Neuronal stem cell (in vitro differentiated cells): ENCODE results near the gene TUBGCP3.

Source experiments
- DNase-seq: peaks from one replicate; pipeline ENCODE4 v3.0.0-alpha.2; 2013; ENCODE audit warnings: low spot score
- H2AFZ ChIP-seq: one replicate; pipeline ENCODE4 v1.6.1; 2013; ENCODE audit warnings: mild to moderate bottlenecking, low read length, inconsistent platforms
- H2AK5ac ChIP-seq: 2 replicates; pipeline ENCODE4 v1.6.1; 2013; ENCODE audit warnings: low read depth, mild to moderate bottlenecking, inconsistent platforms, low read length, moderate library complexity, mixed read lengths
- H2BK120ac ChIP-seq: 2 replicates; pipeline ENCODE4 v1.6.1; 2013; ENCODE audit warnings: low read depth, mild to moderate bottlenecking, inconsistent platforms, low read length, moderate library complexity, mixed read lengths
- H2BK12ac ChIP-seq: one replicate; pipeline ENCODE4 v1.6.1; 2013; ENCODE audit warnings: low read length, inconsistent platforms
- H2BK15ac ChIP-seq: 2 replicates; pipeline ENCODE4 v1.6.1; 2013; ENCODE audit warnings: mild to moderate bottlenecking, low read length, inconsistent platforms, mixed read lengths
- H2BK5ac ChIP-seq: one replicate; pipeline ENCODE4 v1.6.1; 2013; ENCODE audit warnings: inconsistent platforms, mild to moderate bottlenecking, low read length, moderate library complexity
- H3K14ac ChIP-seq: one replicate; pipeline ENCODE4 v1.6.1; 2013; ENCODE audit warnings: low read length, inconsistent platforms
- H3K18ac ChIP-seq: 2 replicates; pipeline ENCODE4 v1.6.1; 2013; ENCODE audit warnings: low read length, inconsistent platforms
- H3K23ac ChIP-seq: 2 replicates; pipeline ENCODE4 v1.6.1; 2013; ENCODE audit warnings: low read depth, mild to moderate bottlenecking, mixed read lengths, low read length, inconsistent platforms; ENCODE audit not compliant: poor library complexity
- H3K27ac ChIP-seq: replicated peaks from 3 replicates; pipeline ENCODE4 v1.5.1; 2013; ENCODE audit warnings: low read length, inconsistent platforms
- H3K27me3 ChIP-seq, 3 experiments: 2 replicates each; pipeline ENCODE4 v1.6.1; 2013; ENCODE audit warnings: low read length in 3 of 3, mild to moderate bottlenecking in 2 of 3, inconsistent platforms in 1 of 3, low read depth in 1 of 3, mixed read lengths in 1 of 3, moderate library complexity in 1 of 3; ENCODE audit not compliant: control insufficient read depth in 3 of 3, insufficient read depth in 3 of 3
- H3K36me3 ChIP-seq, 2 donors: replicated peaks in 1 of 2; 2 replicates each; pipeline ENCODE4 v1.6.1; 2013; ENCODE audit warnings: low read length in 2 of 2; ENCODE audit not compliant: control insufficient read depth in 2 of 2, insufficient read depth in 2 of 2
- H3K4ac ChIP-seq: 2 replicates; pipeline ENCODE4 v1.6.1; 2013; ENCODE audit warnings: inconsistent platforms, mild to moderate bottlenecking, low read length, moderate library complexity
- H3K4me1 ChIP-seq, 2 donors: 1 replicate in 1 of 2; 2 replicates in 1 of 2; pipeline ENCODE4 v1.6.1; 2013; ENCODE audit warnings: low read length in 2 of 2, low read depth in 1 of 2; ENCODE audit not compliant: control insufficient read depth in 2 of 2, insufficient read depth in 1 of 2
- H3K4me2 ChIP-seq: one replicate; pipeline ENCODE4 v1.6.1; 2013; ENCODE audit warnings: mild to moderate bottlenecking, low read length, inconsistent platforms; ENCODE audit not compliant: insufficient read depth, poor library complexity, severe bottlenecking
- H3K4me3 ChIP-seq, 2 donors: 2 replicates each; pipeline ENCODE4 v1.5.1; 2013; ENCODE audit warnings: low read length in 2 of 2, mild to moderate bottlenecking in 2 of 2, inconsistent platforms in 1 of 2, moderate library complexity in 1 of 2
- H3K79me1 ChIP-seq: one replicate; pipeline ENCODE4 v1.6.1; 2013; ENCODE audit warnings: low read depth, mild to moderate bottlenecking, inconsistent platforms, low read length, moderate library complexity
- H3K9ac ChIP-seq: one replicate; pipeline ENCODE4 v1.6.1; 2013; ENCODE audit warnings: mild to moderate bottlenecking, low read depth, low read length, inconsistent platforms; ENCODE audit not compliant: poor library complexity
- H3K9me3 ChIP-seq, 2 donors: replicated peaks in 1 of 2; 2 replicates each; pipeline versions ENCODE3 to v1.6.1; 2013; ENCODE audit warnings: low read length in 2 of 2, mild to moderate bottlenecking in 2 of 2, inconsistent platforms in 1 of 2, low read depth in 1 of 2, mixed read lengths in 1 of 2, moderate library complexity in 1 of 2; ENCODE audit not compliant: control insufficient read depth in 2 of 2, insufficient read depth in 1 of 2
- H4K8ac ChIP-seq: one replicate; pipeline ENCODE4 v1.6.1; 2013; ENCODE audit warnings: low read depth, mild to moderate bottlenecking, inconsistent platforms, low read length, moderate library complexity
- H4K91ac ChIP-seq: one replicate; pipeline ENCODE4 v1.6.1; 2013; ENCODE audit warnings: low read length, low read depth, mild to moderate bottlenecking, inconsistent platforms; ENCODE audit not compliant: poor library complexity
- WGBS, 2 donors: extraction: QIAGEN DNeasy Blood & Tissue Kit; methylation state at CpG; one replicate each; pipeline ENCODE4 v1.1.7; 2013; ENCODE audit warnings: missing lambda C conversion rate in 2 of 2, mixed read lengths in 1 of 2; ENCODE audit not compliant: insufficient read length in 2 of 2, insufficient replicate concordance in 1 of 2; ENCODE audit errors: extremely low coverage in 2 of 2; 5-methylcytosine and 5-hydroxymethylcytosine counted together

The TUBGCP3 gene

DNA sequence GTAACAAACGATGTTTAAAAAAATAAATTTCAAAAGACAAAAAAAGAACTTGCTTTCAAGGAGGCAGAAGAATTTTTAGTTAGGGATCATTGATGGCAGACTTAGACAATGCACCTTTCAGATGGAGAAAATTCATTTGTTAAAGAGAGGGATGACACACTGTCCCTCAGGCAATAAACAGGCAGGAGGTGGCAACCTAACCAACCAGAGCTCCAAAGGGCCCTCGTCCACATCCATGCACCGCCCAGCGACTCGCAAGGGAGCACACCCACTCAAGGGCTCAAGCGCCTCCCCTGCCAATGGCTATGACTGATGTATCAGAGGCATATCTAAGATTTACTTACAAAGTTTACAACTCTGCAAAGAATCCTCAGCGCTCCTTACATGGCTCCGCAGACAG, 81.9 kb downstream of the TUBGCP3 start:
- H2BK5ac ChIP-seq = no peak overlapping the region
- no peak overlapping the region for H3K27ac ChIP-seq
- no peak overlapping the region for H2AK5ac ChIP-seq
- H3K27me3 ChIP-seq = no peaks in the 10 kb centered on the region
- no peaks in the 10 kb centered on the region for H3K79me1 ChIP-seq
- no peak overlapping the region for H3K4me2 ChIP-seq
- no peaks in the 10 kb centered on the region for H3K4me1 ChIP-seq
- H3K23ac ChIP-seq = no peak overlapping the region
- H3K36me3 ChIP-seq = peaks cover 19 to 91% of the 10 kb centered on the region in 2 donors
- H3K9me3 ChIP-seq = no peaks in the 10 kb centered on the region
- no peak overlapping the region for H2BK12ac ChIP-seq
- no peak overlapping the region for H3K4ac ChIP-seq
- H4K8ac ChIP-seq = no peak overlapping the region
- no peak overlapping the region for H3K4me3 ChIP-seq
- no peak overlapping the region for H3K9ac ChIP-seq
- no peak overlapping the region for H4K91ac ChIP-seq
- no peak overlapping the region for H2BK15ac ChIP-seq
- H3K18ac ChIP-seq = no peak overlapping the region
- H3K14ac ChIP-seq = no peak overlapping the region
- no CpG with 5 or more reads among the region's 8 CpGs for WGBS, 2 donors
- DNase-seq = no peak
- H2BK120ac ChIP-seq = no peak overlapping the region
- no peak overlapping the region for H2AFZ ChIP-seq

DNA sequence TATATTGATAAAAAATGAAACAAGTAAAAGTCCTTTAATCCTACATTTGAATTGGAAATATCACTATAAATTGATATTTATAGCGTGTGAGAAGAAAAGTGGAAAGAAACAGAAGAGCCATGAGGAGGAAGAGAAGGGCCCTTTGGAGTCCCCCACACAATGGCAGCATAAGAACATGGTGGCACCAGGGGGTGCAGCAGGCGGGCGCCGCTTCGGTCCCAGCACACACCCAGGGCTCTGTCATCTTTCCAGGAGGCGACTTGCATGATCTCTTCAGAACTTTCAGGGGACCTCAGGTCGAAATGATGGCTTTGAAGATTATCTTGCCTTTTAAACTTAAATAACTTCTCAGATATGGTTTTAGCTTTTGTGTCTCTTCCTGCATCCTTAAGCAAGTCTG, 91.8 kb downstream of the TUBGCP3 start:
- WGBS, 2 donors = no CpG with 5 or more reads among the region's 7 CpGs

DNA sequence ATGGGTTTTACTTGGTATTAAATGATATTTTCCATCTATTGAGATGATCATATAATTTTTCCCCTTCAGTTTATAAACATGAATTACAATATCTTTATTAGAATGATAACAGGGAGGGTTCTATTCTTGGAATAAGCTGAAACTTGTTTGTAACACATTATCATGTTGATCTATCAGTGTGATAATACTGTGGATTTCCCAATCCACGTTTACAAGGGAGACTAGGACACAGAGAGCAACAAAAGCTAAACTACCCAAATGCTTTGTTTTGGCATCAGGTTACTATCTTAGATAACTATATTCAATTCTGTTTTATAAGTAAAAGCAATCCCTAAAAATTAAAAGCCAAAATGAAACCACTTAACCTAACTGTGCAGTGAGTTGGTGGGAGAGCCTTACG, 92.5 kb downstream of the TUBGCP3 start:
- H3K18ac ChIP-seq = no peak overlapping the region
- no peak overlapping the region for H3K14ac ChIP-seq
- no peaks in the 10 kb centered on the region for H3K27me3 ChIP-seq
- H4K91ac ChIP-seq = no peak overlapping the region
- no peak overlapping the region for H2BK5ac ChIP-seq
- H2BK15ac ChIP-seq = no peak overlapping the region
- no peak overlapping the region for H3K4me2 ChIP-seq
- H4K8ac ChIP-seq = no peak overlapping the region
- H2BK12ac ChIP-seq = no peak overlapping the region
- H3K36me3 ChIP-seq = peaks cover 10 to 65% of the 10 kb centered on the region in 2 donors
- no peak overlapping the region for H2AK5ac ChIP-seq
- H3K4me3 ChIP-seq = no peak overlapping the region
- no peak overlapping the region for H3K23ac ChIP-seq
- no peak for DNase-seq
- no CpG with 5 or more reads among the region's 2 CpGs for WGBS, 2 donors
- no peak overlapping the region for H2BK120ac ChIP-seq
- H3K4me1 ChIP-seq = no peaks in the 10 kb centered on the region
- peaks cover 0 to 2% of the 10 kb centered on the region in 2 donors for H3K9me3 ChIP-seq
- no peaks in the 10 kb centered on the region for H3K79me1 ChIP-seq
- H3K9ac ChIP-seq = no peak overlapping the region
- H2AFZ ChIP-seq = no peak overlapping the region
- no peak overlapping the region for H3K4ac ChIP-seq
- H3K27ac ChIP-seq = no peak overlapping the region

More for the DNA sequence above, 91.8 kb downstream of the TUBGCP3 start:
- Histone ChIP-seq H3K27me3 (no peaks in the 10 kb centered on the region), H3K4me1 (no peaks in the 10 kb centered on the region), H2AFZ (no peak overlapping the region), H3K4me3 (no peak overlapping the region), H2AK5ac (no peak overlapping the region), H3K27ac (no peak overlapping the region), H3K9me3 (peaks cover 0 to 2% of the 10 kb centered on the region in 2 donors), H4K91ac (no peak overlapping the region), H2BK15ac (no peak overlapping the region), H3K18ac (no peak overlapping the region), H4K8ac (no peak overlapping the region), H2BK5ac (no peak overlapping the region), H3K4ac (no peak overlapping the region), H3K23ac (no peak overlapping the region), H2BK12ac (no peak overlapping the region), H3K14ac (no peak overlapping the region), H3K79me1 (no peaks in the 10 kb centered on the region), H2BK120ac (no peak overlapping the region), H3K9ac (no peak overlapping the region), H3K4me2 (no peak overlapping the region), H3K36me3 (peaks cover 10 to 72% of the 10 kb centered on the region in 2 donors)
- no peak for DNase-seq

DNA sequence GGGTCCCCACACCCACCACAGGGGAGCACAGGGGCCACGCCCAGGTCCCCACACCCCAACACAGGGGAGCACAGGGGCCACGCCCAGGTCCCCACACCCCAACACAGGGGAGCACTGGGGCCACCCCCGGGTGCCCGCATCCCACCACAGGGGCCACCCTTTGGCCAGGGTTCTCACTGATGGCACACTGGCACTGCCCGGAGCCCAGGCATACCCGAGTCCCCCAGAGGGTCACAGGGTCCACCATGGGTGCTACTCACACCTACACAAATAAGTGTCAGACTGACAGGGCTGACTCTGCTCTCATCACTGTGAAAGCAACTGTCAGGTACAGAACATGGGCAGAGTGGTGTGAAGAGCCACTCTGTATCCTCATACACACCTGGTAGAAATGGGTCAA, 98.8 kb downstream of the TUBGCP3 start:
- no peaks in the 10 kb centered on the region for H3K4me1 ChIP-seq
- no peak overlapping the region for H3K14ac ChIP-seq
- H2BK120ac ChIP-seq = no peak overlapping the region
- H4K91ac ChIP-seq = no peak overlapping the region
- H3K4ac ChIP-seq = no peak overlapping the region
- no peaks in the 10 kb centered on the region for H3K79me1 ChIP-seq
- no peak for DNase-seq
- no peak overlapping the region for H3K4me2 ChIP-seq
- H3K9me3 ChIP-seq = no peaks in the 10 kb centered on the region
- no peak overlapping the region for H2BK15ac ChIP-seq
- H2AK5ac ChIP-seq = no peak overlapping the region
- H2BK5ac ChIP-seq = no peak overlapping the region
- H3K23ac ChIP-seq = no peak overlapping the region
- H3K27ac ChIP-seq = no peak overlapping the region
- H3K4me3 ChIP-seq = no peak overlapping the region
- H3K36me3 ChIP-seq = peaks cover 5 to 55% of the 10 kb centered on the region in 2 donors
- H2BK12ac ChIP-seq = no peak overlapping the region
- WGBS, 2 donors = no CpG with 5 or more reads among the region's 6 CpGs
- no peaks in the 10 kb centered on the region for H3K27me3 ChIP-seq
- H3K9ac ChIP-seq = no peak overlapping the region
- H2AFZ ChIP-seq = no peak overlapping the region
- H4K8ac ChIP-seq = no peak overlapping the region
- no peak overlapping the region for H3K18ac ChIP-seq
